Activated naive CD4-positive, alpha-beta T cell treated with anti-CD3 and anti-CD28 coated beads, Interleukin-2, amount 50 U/mL, for 72 hours (primary cell): ENCODE measurements around the gene DHRS9. TPM values are rescaled to one million over a fixed set of nuclear protein-coding genes. Genes with fewer than 3 reads are reported as not detected.

Source experiments
- ATAC-seq, 2 donors: fragments of 150-1000 bp; cut with Tn5 transposase; 2 replicates each; pipeline ENCODE4 v1.10.0; 2021; ENCODE audit warnings: mild to moderate bottlenecking in 2 of 2, moderate library complexity in 2 of 2
- DNase-seq, 2 donors: peaks; one replicate each; pipeline ENCODE4 v3.0.0; 2021 to 2022; ENCODE audit warnings: low spot score in 2 of 2
- H3K27ac Mint-ChIP-seq, 2 donors: one replicate each; pipeline ENCODE4 v1.8.0; 2022; ENCODE audit warnings: mild to moderate bottlenecking in 2 of 2, mixed read lengths in 2 of 2
- H3K36me3 Mint-ChIP-seq, 2 donors: one replicate each; pipeline ENCODE4 v1.8.0; 2022; ENCODE audit warnings: mixed read lengths in 2 of 2
- H3K9me3 Mint-ChIP-seq, 2 donors: one replicate each; pipeline ENCODE4 v1.8.0; 2022; ENCODE audit warnings: mixed read lengths in 2 of 2
- total RNA-seq, 2 donors: library from RNA; stranded (reverse); gene quantifications; one replicate each; pipeline ENCODE4 v1.2.3, GENCODE V29; 2022

DHRS9 gene
- total RNA-seq: 10 to 100 TPM in 1 of 2 donors, 1 to 10 TPM in 1; 5.9 to 11.5 TPM

- peaks cover 0 to 6% of the 10 kb centered on the region in 2 donors for H3K9me3 Mint-ChIP-seq
- ATAC-seq (peak; percentile 88 to 89), DNase-seq (peak; percentile 48 to 59)
- peaks cover 0 to 33% of the 10 kb centered on the region in 2 donors for H3K36me3 Mint-ChIP-seq
- peak within 1 kb of the TSS; percentile 62 to 81 for H3K27ac Mint-ChIP-seq
Measured at GRCh38 chr2:169069341-169069740, at the start of gene DHRS9. Gene DHRS9, plus strand, starts transcription at chr2:169069563. Its CDS starts 12,019 bp downstream, at chr2:169081582.

- no peaks in the 10 kb centered on the region for H3K36me3 Mint-ChIP-seq
- H3K27ac Mint-ChIP-seq: no peak overlapping the region
- DNase-seq (no peak), ATAC-seq (no peak)
- no peaks in the 10 kb centered on the region for H3K9me3 Mint-ChIP-seq
Measured at GRCh38 chr2:169023161-169023560, 46.2 kb upstream of the DHRS9 start.

GRCh38 chr2:169026056-169026455, 43.3 kb upstream of the DHRS9 start:
- Mint-ChIP-seq H3K9me3 (no peaks in the 10 kb centered on the region), H3K27ac (no peak overlapping the region), H3K36me3 (no peaks in the 10 kb centered on the region)
- DNase-seq (no peak), ATAC-seq (no peak)

- Mint-ChIP-seq H3K36me3 (no peaks in the 10 kb centered on the region), H3K27ac (no peak overlapping the region), H3K9me3 (no peaks in the 10 kb centered on the region)
- no peak for DNase-seq
- no peak for ATAC-seq
Measured at GRCh38 chr2:169027234-169027633, 42.1 kb upstream of the DHRS9 start.

GRCh38 chr2:169029341-169029740, 40.0 kb upstream of the DHRS9 start:
- Mint-ChIP-seq H3K36me3 (peaks cover 0 to 11% of the 10 kb centered on the region in 2 donors), H3K27ac (no peak overlapping the region), H3K9me3 (peaks cover 10% of the 10 kb centered on the region in 2 donors)
- ATAC-seq (no peak), DNase-seq (no peak)

GRCh38 chr2:169031202-169031601, 38.2 kb upstream of the DHRS9 start, which contains the start of gene ABCB11:
Gene ABCB11, minus strand, starts transcription at chr2:169031324. Its CDS starts 13,199 bp downstream, at chr2:169018125.
- H3K36me3 Mint-ChIP-seq: peaks cover 0 to 16% of the 10 kb centered on the region in 2 donors
- ATAC-seq (no peak), DNase-seq (no peak)
- H3K27ac Mint-ChIP-seq: no peak within 1 kb of the TSS
- H3K9me3 Mint-ChIP-seq: peaks cover 10 to 13% of the 10 kb centered on the region in 2 donors

GRCh38 chr2:169034256-169034655, 35.1 kb upstream of the DHRS9 start:
- no peak for ATAC-seq
- peaks cover 10 to 13% of the 10 kb centered on the region in 2 donors for H3K9me3 Mint-ChIP-seq
- peaks cover 0 to 16% of the 10 kb centered on the region in 2 donors for H3K36me3 Mint-ChIP-seq
- H3K27ac Mint-ChIP-seq: no peak overlapping the region
- no peak for DNase-seq

- no peak for ATAC-seq
- H3K36me3 Mint-ChIP-seq: peaks cover 0 to 16% of the 10 kb centered on the region in 2 donors
- H3K27ac Mint-ChIP-seq: no peak overlapping the region
- no peak for DNase-seq
- peaks cover 13 to 14% of the 10 kb centered on the region in 2 donors for H3K9me3 Mint-ChIP-seq
Measured at GRCh38 chr2:169034984-169035544, 34.3 kb upstream of the DHRS9 start.

- ATAC-seq: no peak
Measured at GRCh38 chr2:169035887-169036286, 33.5 kb upstream of the DHRS9 start.

GRCh38 chr2:169036736-169037440, 32.5 kb upstream of the DHRS9 start:
- no peak for DNase-seq
- peaks cover 12 to 24% of the 10 kb centered on the region in 2 donors for H3K36me3 Mint-ChIP-seq
- H3K9me3 Mint-ChIP-seq: peaks cover 14 to 19% of the 10 kb centered on the region in 2 donors
- ATAC-seq: peak in 1 of 2 donors; percentile 55
- no peak overlapping the region for H3K27ac Mint-ChIP-seq

More at GRCh38 chr2:169035887-169036286, 33.5 kb upstream of the DHRS9 start:
- no peak for DNase-seq
- Mint-ChIP-seq H3K36me3 (peaks cover 2 to 18% of the 10 kb centered on the region in 2 donors), H3K27ac (no peak overlapping the region), H3K9me3 (peaks cover 13 to 14% of the 10 kb centered on the region in 2 donors)

GRCh38 chr2:169038338-169038757, 31.0 kb upstream of the DHRS9 start:
- Mint-ChIP-seq H3K9me3 (peaks cover 20 to 26% of the 10 kb centered on the region in 2 donors), H3K36me3 (peaks cover 25 to 27% of the 10 kb centered on the region in 2 donors), H3K27ac (no peak overlapping the region)
- ATAC-seq (peak; percentile 89 to 90), DNase-seq (peak in 1 of 2 donors; percentile 4)

GRCh38 chr2:169039702-169040101, 29.7 kb upstream of the DHRS9 start:
- Mint-ChIP-seq H3K27ac (peak overlapping the region in 1 of 2 donors; percentile 51), H3K36me3 (peaks cover 26 to 31% of the 10 kb centered on the region in 2 donors), H3K9me3 (peaks cover 18 to 23% of the 10 kb centered on the region in 2 donors)
- no peak for ATAC-seq
- no peak for DNase-seq

GRCh38 chr2:169041594-169041993, 27.8 kb upstream of the DHRS9 start:
- ATAC-seq: no peak
- Mint-ChIP-seq H3K9me3 (peaks cover 15 to 23% of the 10 kb centered on the region in 2 donors), H3K27ac (no peak overlapping the region)

GRCh38 chr2:169042856-169043255, 26.5 kb upstream of the DHRS9 start:
- H3K9me3 Mint-ChIP-seq: peaks cover 15 to 23% of the 10 kb centered on the region in 2 donors
- H3K27ac Mint-ChIP-seq: no peak overlapping the region
- peaks cover 21 to 31% of the 10 kb centered on the region in 2 donors for H3K36me3 Mint-ChIP-seq
- DNase-seq: no peak
- ATAC-seq: no peak

More at GRCh38 chr2:169041594-169041993, 27.8 kb upstream of the DHRS9 start:
- H3K36me3 Mint-ChIP-seq: peaks cover 21 to 31% of the 10 kb centered on the region in 2 donors
- DNase-seq: no peak

GRCh38 chr2:169046440-169047151, 22.8 kb upstream of the DHRS9 start:
- no peak for DNase-seq
- ATAC-seq: no peak
- peaks cover 16 to 22% of the 10 kb centered on the region in 2 donors for H3K36me3 Mint-ChIP-seq
- peaks cover 15 to 18% of the 10 kb centered on the region in 2 donors for H3K9me3 Mint-ChIP-seq
- no peak overlapping the region for H3K27ac Mint-ChIP-seq

- DNase-seq (no peak), ATAC-seq (no peak)
- H3K9me3 Mint-ChIP-seq: peaks cover 7 to 8% of the 10 kb centered on the region in 2 donors
- peaks cover 7 to 12% of the 10 kb centered on the region in 2 donors for H3K36me3 Mint-ChIP-seq
- no peak overlapping the region for H3K27ac Mint-ChIP-seq
Measured at GRCh38 chr2:169047256-169048250, 21.8 kb upstream of the DHRS9 start.
